K562 (cell line): Measurements from ENCODE around the gene BLOC1S3. TPM values are rescaled to one million over a fixed set of nuclear protein-coding genes. Genes with fewer than 3 reads are reported as not detected.
A peak's percentile ranks its signal among the peaks of the same experiment; 100 is the strongest.

Experiments
- ATF6 ChIP-seq: sonication (generic); formaldehyde crosslinking; IDR thresholded peaks from 2 replicates; pipeline ENCODE4 v1.4.0; 2020; ENCODE audit warnings: mild to moderate bottlenecking, missing genetic modification reagents
- ATF7 ChIP-seq: fragments of 450-650 bp; IDR thresholded peaks from 2 replicates; pipeline ENCODE4 v1.7.1; 2014; ENCODE audit warnings: mild to moderate bottlenecking, moderate library complexity
- BRD4 ChIP-seq: fragments of 200-600 bp; sonication (generic); IDR thresholded peaks from 2 replicates; pipeline ENCODE4 v1.6.1; 2017; ENCODE audit warnings: inconsistent platforms
- CEBPZ ChIP-seq: fragments of 150-350 bp; IDR thresholded peaks from 2 replicates; pipeline ENCODE4 v1.6.1; 2014; ENCODE audit warnings: low read depth, mild to moderate bottlenecking, low read length, borderline replicate concordance
- FOXP1 ChIP-seq: sonication (generic); formaldehyde crosslinking; IDR thresholded peaks from 2 replicates; pipeline ENCODE4 v1.8.0; 2022; ENCODE audit warnings: mild to moderate bottlenecking, missing genetic modification reagents
- MTA3 ChIP-seq: fragments of 450-650 bp; formaldehyde crosslinking; IDR thresholded peaks from 2 replicates; pipeline ENCODE4 v1.6.1; 2017; ENCODE audit warnings: mild to moderate bottlenecking, borderline replicate concordance
- NCOR1 ChIP-seq: fragments of 450-650 bp; IDR thresholded peaks from 2 replicates; pipeline ENCODE4 v1.6.1; 2016; ENCODE audit warnings: mild to moderate bottlenecking, moderate library complexity
- NFATC3 ChIP-seq: fragments of 450-650 bp; IDR thresholded peaks from 2 replicates; pipeline ENCODE4 v1.6.1; 2017; ENCODE audit warnings: mild to moderate bottlenecking
- RERE ChIP-seq: sonication (generic); formaldehyde crosslinking; IDR thresholded peaks from 2 replicates; pipeline ENCODE4 v1.8.0; 2023; ENCODE audit warnings: missing genetic modification reagents, mild to moderate bottlenecking, borderline replicate concordance
- RFX5 ChIP-seq: IDR thresholded peaks from 2 replicates; pipeline ENCODE4 v1.6.1; 2011; ENCODE audit warnings: low read depth, mild to moderate bottlenecking, improper control_type of control experiment, low read length
- SAP30 ChIP-seq: fragments of 200-600 bp; sonication (generic); IDR thresholded peaks from 2 replicates; pipeline ENCODE4 v1.6.1; 2012; ENCODE audit warnings: borderline replicate concordance, low read depth, mild to moderate bottlenecking, moderate library complexity, low read length, control low read depth, inconsistent platforms; ENCODE audit not compliant: insufficient read depth, poor library complexity, severe bottlenecking
- TCFL5 ChIP-seq: fragments of 250-450 bp; sonication (Bioruptor Pico); conservative IDR thresholded peaks from 2 replicates; pipeline ENCODE4 v1.6.1; 2021; ENCODE audit warnings: mild to moderate bottlenecking, moderate library complexity, matching md5 sums
- THRAP3 ChIP-seq: fragments of 450-650 bp; IDR thresholded peaks from 2 replicates; pipeline ENCODE4 v1.6.1; 2016; ENCODE audit warnings: mild to moderate bottlenecking, inconsistent platforms, borderline replicate concordance
- ZKSCAN8 ChIP-seq: fragments of 200-800 bp; sonication (Bioruptor generic); IDR thresholded peaks from 2 replicates; pipeline ENCODE4 v1.6.1; 2016; ENCODE audit warnings: missing genetic modification characterization, missing compliant biosample characterization
- ZNF175 ChIP-seq: fragments of 200-800 bp; sonication (Bioruptor generic); IDR thresholded peaks from 2 replicates; pipeline ENCODE4 v1.6.1; 2016; ENCODE audit warnings: low read depth, mild to moderate bottlenecking, missing genetic modification characterization, missing compliant biosample characterization
- ZNF253 ChIP-seq: fragments of 250-450 bp; sonication (Bioruptor Pico); conservative IDR thresholded peaks from 2 replicates; pipeline ENCODE4 v1.6.1; 2021; ENCODE audit warnings: mild to moderate bottlenecking
- ZNF507 ChIP-seq: conservative IDR thresholded peaks from 2 replicates; pipeline ENCODE4 v1.6.1; 2017; ENCODE audit warnings: missing genetic modification characterization, missing compliant biosample characterization
- polyA plus RNA-seq, 8 experiments: library from polyadenylated mRNA; depleted of rRNA in 4 of 8; stranded (reverse) in 5 of 8; unstranded in 3 of 8; fragments of >200 nt; fragmentation: Nextera tagmentation in 2 of 8; fragmentation: Illumina TruSeq in 1 of 8; extraction: Ambion mirVana in 2 of 8; extraction: Trizol in 1 of 8; gene quantifications; 2 replicates each; pipeline versions ENCODE4 v1.2.1 to v1.2.3, GENCODE V29; 2011 to 2014; ENCODE audit warnings: inconsistent platforms in 1 of 8, missing spikeins in 1 of 8
- total RNA-seq, 7 experiments: library from RNA; depleted of rRNA in 6 of 7; stranded (reverse); fragments of >200 nt in 6 of 7; fragmentation: Illumina TruSeq in 2 of 7; extraction: Trizol in 2 of 7; gene quantifications; 2 replicates each; pipeline versions ENCODE4 v1.2.1 to v1.2.3, GENCODE V29; 2011 to 2021; ENCODE audit warnings: low replicate concordance in 1 of 7

Gene BLOC1S3
- total and polyA plus RNA-seq, 9 of the 15 experiments (the other 6 are each of a cell fraction or from before 2014, with no cell fraction given) = 3.9 to 20.2 (median 10.4) TPM

- TF ChIP-seq CEBPZ = no peak
- peak; percentile 8; the same call in 1 of the 2 replicates for TF ChIP-seq MTA3
- TF ChIP-seq THRAP3 = no peak
- no peak for TF ChIP-seq ZKSCAN8 (CRISPR knock-in tag)
- TF ChIP-seq NCOR1 = no peak
- TF ChIP-seq RERE = no peak
- TF ChIP-seq BRD4 = peak; percentile 80; the same call in 1 of the 2 replicates
- peak; percentile 85 for TF ChIP-seq SAP30
- TF ChIP-seq ZNF253 (CRISPR knock-in tag) = no peak
- no peak for TF ChIP-seq ZNF175 (CRISPR knock-in tag)
- TF ChIP-seq TCFL5 (CRISPR knock-in tag) = no peak
- peak; percentile 53; the same call in 1 of the 2 replicates for TF ChIP-seq FOXP1 (CRISPR knock-in tag)
- 0 out of 2 replicates have a peak, but pooled peaks have one; percentile 72 for TF ChIP-seq ATF6 (CRISPR knock-in tag)
- no peak for TF ChIP-seq ATF7
- TF ChIP-seq RFX5 = no peak
- no peak for TF ChIP-seq ZNF507
- no peak for TF ChIP-seq NFATC3
Measured at GRCh38 chr19:45177817-45178261, 745 bp upstream of the BLOC1S3 start, which contains the start of gene TRAPPC6A (continued).
